GM03348 (cell line): ENCODE results near the gene RNF40.

Experiments used
- DNase-seq: peaks from one replicate; pipeline ENCODE4 v3.0.0; 2012; ENCODE audit warnings: low spot score

The RNF40 gene

DNA sequence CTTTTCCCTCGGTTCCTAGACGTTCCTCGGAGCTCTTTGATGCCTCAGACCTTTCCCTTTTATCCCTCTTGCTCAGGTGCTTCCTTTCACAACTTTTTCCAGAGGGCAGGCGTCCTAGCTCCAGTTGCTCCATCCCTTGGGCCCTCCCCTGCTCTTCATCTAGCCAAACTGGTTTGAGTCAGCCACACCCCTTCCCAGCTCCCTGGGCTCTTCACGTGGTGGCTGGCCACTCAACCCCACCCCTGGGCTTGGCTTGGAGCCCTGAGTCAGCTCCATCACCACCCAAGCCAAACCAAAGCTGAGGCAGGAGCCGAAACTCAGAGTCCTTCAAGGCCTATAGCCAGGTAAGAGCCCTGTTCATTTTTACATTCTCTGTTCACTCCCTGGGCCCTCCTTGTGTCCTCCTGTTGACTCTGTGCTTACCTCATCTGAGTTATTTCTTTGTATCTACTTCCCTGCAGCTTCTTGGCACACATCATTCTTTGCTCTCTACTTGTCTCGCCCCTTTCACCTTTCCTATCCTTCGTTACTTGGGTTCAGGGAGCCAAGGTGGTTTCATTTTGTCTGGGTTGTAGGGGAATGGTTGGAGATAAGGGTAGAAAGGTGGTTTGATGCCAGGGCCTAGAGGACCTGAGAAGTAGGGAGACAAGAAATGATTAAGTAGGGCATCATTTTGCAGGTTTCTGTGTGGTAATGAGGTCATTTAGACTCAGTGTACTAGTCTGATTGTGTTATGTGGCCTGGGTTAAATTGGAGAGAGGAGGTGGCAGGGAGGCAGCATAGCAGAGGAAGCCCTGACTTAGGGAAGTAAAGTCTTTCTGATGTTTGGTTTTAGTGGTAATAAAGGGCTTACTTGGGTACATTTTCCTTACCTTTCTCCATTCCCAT lies 21.5 kb upstream of the RNF40 start:
- DNase-seq: peak; percentile 93

DNA sequence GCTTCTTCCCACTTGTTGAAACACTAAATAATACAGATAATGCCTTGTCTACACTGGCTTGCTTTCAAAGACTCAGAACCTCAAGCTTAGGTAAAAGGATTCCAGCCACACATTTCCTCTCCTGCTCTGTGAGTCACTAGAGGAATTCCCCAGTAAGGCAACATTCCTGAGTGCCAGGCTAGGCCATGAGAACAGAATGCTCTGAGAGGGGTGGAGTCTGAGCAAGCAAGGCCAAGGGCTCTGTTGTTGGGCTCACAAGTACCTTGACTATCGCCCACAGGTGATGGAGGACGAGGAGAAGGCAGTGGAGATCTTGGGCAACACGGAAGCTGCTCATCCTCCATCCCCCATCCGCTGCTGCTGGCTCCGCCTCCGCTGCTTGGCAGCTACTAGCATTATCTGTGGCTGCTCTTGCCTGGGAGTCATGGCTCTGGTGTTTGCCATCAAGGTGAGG lies 20.6 kb upstream of the RNF40 start:
- DNase-seq: peak; percentile 78

DNA sequence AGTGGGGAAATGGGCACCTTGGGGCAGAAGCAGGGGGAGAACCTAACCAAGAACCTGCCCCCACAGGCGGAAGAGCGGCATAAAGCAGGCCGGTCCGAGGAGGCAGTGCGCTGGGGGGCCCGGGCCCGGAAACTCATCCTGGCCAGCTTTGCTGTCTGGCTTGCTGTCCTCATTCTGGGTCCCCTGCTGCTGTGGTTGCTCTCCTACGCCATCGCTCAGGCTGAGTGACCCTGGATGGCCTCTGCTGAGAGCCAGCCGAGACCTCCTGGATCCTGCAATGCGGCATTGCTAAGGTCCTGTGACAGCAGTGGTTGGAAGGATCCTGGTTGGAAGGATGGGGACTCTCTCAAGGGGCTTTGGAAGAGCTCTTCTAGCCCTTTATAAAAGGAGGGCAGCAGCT lies 18.4 kb upstream of the RNF40 start:
- DNase-seq: no peak

DNA sequence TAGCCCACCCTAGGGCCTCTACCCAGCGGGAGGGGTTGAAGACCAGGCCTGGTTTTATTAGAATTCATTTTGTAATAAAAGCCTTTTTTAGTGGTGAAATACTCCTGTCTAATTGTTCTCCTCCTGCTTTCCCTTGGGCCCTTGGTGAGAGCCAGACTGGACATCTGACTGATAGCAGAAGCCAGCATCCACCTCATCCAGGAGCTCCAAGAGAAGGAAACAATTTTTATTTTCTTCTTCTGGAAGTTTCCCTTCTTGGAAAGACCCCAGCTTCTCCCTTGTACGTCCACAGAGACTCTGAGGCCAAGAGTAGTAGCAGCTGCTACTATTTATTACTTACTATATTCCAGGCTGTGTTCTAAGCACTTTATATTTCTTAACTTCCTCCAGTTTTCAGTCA lies 17.9 kb upstream of the RNF40 start:
- DNase-seq: no peak

DNA sequence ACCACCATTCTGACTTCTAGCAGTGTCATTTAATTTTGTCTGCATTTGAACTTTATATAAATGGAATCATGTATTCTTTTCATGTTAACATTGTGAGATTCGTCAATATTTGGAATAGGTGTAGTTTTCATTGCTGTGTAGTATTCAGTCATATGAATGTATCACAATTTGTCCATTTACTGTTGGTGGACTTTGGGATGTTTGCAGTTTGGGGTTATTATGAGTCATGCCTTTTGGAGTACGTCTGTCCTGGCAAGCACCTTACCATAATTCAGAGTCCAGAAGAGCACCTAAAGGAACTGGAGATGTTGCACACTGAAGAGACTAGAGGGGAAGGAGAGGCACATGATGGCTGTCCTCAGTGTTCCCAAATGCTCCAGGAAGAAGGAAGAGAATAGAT lies 17.0 kb upstream of the RNF40 start:
- no peak for DNase-seq

DNA sequence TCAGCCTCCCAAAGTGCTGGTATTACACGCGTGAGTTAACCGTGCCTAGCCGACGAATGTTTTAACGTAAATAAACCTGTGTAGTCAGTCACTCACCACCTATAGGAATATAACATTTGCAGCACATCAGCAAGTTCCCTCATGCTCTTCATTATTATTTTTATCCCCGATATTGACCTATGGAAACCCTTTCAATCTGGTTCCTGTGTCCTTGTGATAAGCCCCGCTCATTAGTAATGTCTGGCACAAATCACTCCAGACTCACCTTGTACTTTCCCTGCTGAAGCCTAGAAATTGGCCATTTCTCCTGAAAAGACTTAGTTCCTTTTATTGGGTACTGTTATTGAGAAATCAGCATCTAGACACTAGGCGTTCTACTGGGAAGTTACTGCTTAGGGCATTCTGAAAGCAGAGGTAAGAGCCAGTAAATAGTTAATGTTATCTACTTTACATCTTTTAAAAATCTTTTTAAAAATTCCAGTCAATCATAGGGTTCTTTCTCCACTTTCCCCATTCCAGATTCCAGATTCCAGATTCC lies 15.4 kb upstream of the RNF40 start:
- no peak for DNase-seq

DNA sequence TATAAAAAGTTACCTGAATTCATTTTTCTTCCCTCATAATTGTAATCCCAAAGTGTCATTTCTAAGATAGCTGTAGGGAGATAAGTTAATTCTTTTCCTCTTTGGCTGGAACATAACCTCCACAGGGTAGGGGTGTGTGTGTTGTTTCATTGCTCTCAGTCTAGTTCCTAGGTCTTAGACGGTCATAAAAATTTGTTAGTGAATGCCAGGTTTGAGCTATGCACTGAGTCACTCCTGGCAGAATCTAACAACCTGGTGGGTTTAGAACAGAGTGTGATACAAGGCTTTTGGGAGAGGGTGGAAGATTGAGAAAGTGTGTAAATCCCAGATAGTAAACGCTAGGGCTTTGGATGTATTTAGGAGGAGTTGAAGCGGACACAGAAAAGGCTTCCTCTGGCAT lies 14.8 kb upstream of the RNF40 start:
- DNase-seq: peak; percentile 35

DNA sequence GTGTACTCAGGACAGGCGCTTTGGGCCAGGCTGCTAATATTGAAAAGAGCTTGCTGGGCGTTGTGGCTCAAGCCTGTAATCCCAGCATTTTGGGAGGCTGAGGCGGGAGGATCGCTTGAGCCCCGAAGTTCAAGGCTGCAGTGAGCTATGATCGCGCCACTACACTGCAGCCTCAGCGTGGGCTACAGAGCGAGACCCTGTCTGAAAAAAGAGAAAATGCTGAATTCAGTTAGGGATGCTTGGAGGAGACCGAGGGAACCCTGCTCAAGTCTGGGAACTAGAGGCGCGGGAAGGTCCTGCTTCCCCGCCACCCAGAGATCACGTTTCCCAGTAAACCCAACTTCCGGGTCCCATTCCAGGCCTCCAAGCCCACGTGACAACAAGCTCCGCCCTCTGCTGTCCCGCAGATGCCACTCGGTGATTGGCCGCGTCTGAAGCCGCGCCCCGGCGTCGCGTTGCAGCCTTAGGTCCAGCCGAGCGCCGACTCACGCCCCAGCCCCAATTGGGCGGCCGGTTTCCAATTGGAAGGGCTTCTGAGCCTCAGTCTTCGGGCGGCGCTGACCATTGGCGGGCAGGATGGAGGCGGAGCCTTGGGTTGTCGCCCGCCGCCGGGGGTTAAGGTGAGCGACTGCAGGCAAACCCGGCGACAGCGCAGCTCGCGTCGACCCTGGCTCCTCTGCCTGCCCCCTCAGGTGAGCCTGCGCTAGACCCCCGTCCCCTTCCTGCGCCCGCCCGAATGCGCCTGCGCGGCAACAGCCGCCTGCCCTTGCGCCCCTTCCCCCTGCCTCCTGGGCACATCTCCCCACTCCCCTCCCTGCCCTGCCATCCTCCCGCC lies 14.1 kb upstream of the RNF40 start, which contains the start of gene PHKG2:
TSS of gene PHKG2 (plus strand) at position 627 of the 835 bp plus-strand sequence. CDS start 396 bp downstream, outside the sequence.
- DNase-seq: peak; percentile 99

DNA sequence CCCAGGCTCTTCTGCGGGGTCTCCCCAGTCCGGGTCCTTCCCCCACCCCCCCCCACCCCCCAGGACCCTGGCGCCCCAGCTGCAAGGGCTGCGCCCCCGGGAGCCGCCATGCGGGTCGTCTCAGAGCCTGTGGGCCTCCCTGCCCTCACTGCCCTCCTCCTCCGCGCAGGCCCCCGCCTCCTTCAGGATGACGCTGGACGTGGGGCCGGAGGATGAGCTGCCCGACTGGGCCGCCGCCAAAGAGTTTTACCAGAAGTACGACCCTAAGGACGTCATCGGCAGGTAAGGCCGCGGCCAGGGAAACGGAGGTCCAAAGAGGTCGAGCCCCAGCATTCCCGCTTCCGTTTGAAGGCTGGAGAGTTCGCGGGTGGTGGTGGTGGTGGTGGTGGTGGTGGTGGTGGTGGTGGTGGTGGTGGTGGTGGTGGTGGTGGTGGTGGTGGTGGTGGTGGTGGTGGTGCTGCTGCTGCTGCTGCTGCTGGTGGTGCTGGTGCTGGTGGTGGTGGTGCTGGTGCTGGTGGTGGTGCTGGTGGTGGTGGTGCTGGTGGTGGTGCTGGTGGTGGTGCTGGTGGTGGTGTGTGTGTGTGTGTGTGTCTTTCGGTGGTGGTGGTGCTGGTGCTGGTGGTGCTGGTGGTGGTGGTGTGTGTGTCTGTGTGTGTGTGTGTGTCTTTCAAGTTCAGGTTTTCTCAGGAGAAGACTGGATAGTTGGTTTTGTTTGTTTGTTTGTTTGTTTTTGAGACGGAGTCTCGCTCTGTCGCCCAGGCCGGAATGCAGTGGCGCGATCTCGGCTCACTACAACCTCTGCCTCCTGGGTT lies 13.3 kb upstream of the RNF40 start:
- peak; percentile 69 for DNase-seq

DNA sequence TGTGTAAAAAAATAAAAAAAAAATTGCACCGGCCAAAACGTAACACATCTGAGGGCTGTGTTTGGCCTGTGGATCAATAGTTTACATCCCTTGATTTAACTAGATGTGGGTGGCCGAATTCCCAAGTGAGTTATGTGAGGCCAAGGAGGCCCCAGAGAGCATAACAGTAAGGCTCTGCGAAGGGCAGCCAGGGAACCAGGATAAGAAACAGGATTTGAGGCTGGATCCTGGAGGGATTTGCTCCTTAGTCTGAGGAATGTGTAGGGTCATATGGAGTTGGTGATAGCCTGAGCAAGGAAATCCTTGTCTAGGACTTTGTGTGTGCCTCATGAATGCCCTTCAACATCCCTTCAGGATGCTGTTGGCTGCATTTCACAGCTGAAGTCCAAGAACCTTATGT lies 11.9 kb upstream of the RNF40 start:
- DNase-seq: no peak

DNA sequence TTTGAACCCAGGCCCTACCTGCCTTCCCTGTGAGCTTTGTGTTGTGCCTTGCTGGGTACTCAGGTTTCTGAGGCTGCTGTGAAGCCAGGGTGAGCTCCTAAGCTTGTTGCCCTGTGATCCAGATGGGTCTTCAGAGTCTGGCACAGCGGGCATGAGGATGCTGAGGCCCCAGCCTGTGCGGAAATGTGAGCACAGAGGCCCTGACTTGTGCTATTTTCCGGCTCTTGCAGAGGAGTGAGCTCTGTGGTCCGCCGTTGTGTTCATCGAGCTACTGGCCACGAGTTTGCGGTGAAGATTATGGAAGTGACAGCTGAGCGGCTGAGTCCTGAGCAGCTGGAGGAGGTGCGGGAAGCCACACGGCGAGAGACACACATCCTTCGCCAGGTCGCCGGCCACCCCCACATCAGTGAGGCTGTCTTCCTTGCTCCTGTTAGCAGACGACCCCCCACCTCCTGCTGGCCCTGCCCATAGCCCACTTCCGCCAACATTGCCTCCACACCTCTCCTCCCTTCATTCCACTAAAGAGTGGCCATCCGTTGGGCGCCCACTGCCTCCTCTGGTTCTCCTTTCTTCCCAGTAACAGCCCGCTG lies 11.2 kb upstream of the RNF40 start:
- DNase-seq: no peak

DNA sequence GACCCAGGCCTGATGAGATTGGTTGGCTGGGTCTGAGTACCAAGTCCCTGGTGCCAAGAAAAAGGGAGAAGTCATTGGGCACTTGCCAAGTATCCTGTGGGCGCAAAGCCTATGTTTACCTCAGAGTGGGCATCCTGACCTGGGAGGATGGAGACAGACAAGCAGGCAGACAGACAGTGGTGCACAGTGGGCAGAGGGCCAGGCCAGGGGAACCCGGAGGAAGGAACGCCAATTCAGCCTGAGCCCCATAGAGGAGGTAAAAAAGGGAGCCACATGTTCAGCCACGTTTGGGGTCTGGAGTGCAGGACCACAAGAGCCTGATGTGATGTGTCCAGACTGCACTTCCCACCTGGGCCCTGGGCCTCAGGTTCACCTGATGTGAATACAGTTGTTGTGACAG lies 8.5 kb upstream of the RNF40 start:
- DNase-seq: no peak

DNA sequence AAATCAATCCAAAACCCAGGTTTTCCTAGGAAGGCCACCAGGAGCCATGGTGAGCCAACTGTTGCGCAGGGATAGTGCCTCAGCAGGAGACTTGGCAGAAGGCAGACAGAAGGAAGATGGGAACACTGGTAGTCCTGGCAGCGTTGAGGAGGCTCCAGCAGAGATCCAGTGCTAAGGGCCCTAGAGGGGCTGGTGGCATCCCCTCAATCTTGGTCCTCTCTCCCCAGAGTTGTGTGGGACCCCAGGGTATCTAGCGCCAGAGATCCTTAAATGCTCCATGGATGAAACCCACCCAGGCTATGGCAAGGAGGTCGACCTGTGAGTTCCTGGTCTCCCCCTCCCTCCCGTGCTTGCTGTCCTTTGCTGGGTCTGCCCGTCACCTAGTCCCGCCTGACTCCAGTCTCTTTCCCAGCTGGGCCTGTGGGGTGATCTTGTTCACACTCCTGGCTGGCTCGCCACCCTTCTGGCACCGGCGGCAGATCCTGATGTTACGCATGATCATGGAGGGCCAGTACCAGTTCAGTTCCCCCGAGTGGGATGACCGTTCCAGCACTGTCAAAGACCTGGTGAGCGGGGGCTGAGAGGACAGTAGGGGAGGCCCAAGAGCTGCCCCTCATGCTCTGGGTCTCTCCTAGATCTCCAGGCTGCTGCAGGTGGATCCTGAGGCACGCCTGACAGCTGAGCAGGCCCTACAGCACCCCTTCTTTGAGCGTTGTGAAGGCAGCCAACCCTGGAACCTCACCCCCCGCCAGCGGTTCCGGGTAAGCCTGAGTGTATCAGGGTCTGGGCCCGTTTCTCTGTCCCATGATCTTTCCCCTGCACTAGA lies 6.0 kb upstream of the RNF40 start:
- no peak for DNase-seq

DNA sequence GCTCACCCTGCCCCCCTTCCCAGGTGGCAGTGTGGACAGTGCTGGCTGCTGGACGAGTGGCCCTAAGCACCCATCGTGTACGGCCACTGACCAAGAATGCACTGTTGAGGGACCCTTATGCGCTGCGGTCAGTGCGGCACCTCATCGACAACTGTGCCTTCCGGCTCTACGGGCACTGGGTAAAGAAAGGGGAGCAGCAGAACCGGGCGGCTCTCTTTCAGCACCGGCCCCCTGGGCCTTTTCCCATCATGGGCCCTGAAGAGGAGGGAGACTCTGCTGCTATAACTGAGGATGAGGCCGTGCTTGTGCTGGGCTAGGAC lies 5.4 kb upstream of the RNF40 start:
- DNase-seq: no peak

DNA sequence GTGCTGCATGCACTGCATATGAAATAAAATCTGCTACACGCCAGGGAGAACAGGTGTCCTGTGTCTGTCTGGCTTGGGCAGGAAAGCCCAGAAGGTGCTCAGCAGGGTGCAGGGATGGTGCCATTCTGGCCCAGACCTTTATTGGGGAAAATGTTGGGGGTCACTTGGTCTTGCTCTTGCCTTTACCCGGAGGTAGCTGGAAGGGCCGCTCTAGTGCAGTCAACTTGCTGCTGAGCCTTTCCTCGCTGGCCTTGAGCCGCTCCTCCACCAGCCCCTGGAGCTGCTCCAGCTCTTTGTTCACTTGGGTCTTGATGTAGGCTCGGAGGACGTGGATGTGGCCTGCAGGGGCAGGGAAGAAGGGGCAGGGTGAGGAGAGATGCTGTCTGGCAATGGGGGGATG lies 4.8 kb upstream of the RNF40 start:
- DNase-seq: no peak

DNA sequence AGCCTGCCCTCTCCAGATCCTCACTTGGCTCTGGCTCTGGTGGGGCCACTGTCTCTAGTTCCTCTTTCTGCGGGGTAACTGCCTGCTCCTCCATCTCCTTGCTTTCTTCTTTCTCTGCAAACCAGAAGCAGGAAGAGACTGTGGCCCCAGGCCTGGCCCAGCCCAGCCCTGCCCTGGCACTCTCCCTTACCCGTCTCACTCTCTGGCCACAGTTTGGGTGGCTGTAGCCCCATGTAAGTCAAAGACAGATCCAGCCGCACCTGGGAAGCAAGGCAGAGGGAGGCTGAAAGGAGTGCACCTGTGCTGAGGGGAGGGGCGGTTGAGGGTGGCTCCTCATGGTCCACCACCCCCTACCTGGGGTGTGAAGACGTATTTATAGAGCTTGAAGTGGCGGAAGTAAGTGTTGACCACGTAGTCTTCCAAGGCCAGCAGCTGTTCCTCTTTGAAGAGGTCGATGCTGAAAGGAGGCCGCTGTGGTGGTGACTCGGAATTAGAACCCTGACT lies 3.1 kb upstream of the RNF40 start:
- no peak for DNase-seq

DNA sequence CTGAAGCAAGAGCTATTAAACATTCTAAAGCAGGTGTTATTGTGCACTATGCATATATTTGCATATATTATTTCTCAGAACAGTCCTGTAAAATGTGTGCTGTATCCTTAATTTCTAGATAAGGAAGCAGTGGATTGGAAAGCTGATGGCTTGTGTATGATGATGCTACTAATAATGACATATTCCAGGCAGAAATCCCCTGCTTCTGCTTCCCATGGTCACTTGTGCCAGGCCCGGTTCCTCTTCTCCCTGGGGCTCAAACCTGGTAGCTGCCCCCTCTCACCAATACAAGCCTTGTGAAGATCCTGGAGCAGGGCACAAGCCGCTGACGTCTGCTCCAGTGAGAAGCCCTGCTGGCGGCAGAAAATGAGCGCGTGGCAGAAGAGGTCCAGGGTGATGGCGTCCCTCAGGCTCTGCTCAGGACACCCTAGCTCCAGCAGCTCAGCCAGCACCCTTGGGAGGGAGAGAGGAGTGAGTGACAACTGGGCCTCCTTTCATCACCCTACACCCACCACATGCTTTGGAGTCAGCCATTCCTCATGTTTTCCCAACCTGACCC lies 2.0 kb upstream of the RNF40 start:
- DNase-seq: no peak

DNA sequence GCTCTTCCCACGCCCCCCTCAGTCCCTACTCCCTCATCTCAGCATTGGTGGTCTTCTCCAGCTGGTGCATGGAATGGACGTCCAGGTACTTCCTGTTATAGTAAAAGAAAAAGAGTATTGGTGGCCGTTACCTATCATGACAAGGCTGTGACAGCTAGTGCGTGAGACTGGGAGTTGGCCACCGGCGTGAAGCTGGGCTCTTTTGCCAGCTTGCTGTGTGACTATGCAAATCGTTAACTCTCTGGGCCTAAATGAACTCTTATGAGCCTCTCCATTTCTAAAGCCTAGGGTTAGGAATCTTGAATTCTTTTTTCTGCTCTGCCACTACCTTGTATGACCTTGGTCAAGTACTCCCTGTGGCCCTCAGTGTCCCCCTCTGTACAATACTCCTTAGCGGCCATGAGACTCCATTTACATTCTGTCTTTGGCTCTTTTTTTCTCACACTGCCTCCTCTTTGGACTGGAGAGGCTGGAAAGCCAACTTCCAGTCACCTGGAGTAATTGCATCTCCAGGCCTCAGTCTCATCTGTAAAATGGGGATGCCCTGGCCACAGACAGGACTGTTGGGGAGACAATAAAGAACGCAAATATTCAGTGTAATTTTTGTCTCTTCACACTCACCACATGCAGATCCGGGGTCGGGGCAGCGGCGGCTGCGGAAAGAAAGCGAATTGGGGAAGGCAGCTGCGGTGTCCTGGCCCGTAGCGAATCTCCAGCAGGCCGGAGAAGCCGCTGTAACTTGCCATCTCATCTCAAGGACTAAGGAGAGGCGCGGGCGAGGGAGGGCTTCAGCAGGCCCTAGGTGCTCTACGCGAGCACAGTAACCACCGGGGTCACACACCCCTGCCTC lies 1.3 kb upstream of the RNF40 start:
- DNase-seq: no peak

DNA sequence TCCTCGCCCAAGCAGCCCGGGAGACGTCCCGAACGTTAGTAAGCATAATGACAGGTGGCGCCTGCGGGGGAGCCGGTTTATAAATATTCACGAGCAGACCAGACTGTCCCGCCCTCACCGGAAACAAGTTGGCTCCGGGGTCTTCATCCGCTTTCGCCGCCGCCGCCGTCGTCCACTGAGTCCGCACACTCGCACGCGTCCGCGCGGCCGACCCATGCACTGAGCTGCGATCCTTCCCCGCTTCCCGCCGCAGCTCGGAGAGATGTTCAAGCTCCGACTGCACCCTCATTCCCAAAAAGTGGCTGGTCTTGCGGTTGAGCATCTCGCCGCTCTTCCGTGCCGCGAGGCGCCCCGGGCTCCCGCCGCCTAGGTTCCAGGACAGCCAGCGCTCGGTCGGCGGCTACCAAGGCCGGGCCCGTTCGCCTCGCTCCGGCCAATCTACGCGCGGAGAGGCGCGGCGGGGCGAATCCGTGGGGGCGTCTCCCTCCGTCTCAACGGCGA lies 645 bp upstream of the RNF40 start:
- peak; percentile 27 for DNase-seq
